Testis (tissue), 2 donors: ENCODE data around the gene SLC9A9.

Experiments used
- POLR2A ChIP-seq: fragments of 450-650 bp; IDR thresholded peaks from one replicate; pipeline ENCODE4 v1.6.1; 2017; ENCODE audit warnings: antibody characterized with exemption, mild to moderate bottlenecking, moderate library complexity
- TF ChIP-seq, protein P1 (sequence below), 3 experiments: fragments of 450-650 bp in 2 of 3; fragments of 200-600 bp in 1 of 3; sonication (generic) in 1 of 3; IDR thresholded peaks; one replicate each; pipeline ENCODE4 v1.5.1; 2016 to 2019; ENCODE audit warnings: antibody characterized with exemption in 3 of 3, mild to moderate bottlenecking in 2 of 3, moderate library complexity in 1 of 3

DNA sequence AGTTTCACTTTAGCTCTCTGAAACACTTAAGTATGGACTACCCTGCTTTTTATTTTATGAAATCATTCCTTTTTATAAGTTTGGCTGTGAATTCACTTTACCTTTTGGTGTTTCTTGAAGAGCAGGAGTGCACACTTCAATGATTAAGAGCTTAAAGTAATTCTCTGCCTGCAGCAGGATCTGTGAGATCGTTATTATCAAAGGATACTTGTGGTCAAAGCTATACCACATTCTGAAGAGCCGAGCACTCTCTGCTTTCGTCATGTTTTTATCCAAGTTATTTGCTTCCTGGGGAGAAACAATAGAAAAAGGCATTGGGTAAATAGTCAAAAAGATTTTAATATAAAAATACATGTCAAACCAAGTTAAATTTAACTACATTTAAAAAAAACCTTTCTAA is 485.0 kb downstream of the SLC9A9 start:
- no peak for TF ChIP-seq POLR2A
- TF ChIP-seq, protein P1, sequence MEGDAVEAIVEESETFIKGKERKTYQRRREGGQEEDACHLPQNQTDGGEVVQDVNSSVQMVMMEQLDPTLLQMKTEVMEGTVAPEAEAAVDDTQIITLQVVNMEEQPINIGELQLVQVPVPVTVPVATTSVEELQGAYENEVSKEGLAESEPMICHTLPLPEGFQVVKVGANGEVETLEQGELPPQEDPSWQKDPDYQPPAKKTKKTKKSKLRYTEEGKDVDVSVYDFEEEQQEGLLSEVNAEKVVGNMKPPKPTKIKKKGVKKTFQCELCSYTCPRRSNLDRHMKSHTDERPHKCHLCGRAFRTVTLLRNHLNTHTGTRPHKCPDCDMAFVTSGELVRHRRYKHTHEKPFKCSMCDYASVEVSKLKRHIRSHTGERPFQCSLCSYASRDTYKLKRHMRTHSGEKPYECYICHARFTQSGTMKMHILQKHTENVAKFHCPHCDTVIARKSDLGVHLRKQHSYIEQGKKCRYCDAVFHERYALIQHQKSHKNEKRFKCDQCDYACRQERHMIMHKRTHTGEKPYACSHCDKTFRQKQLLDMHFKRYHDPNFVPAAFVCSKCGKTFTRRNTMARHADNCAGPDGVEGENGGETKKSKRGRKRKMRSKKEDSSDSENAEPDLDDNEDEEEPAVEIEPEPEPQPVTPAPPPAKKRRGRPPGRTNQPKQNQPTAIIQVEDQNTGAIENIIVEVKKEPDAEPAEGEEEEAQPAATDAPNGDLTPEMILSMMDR (IDR thresholded peaks at IDR 0.05), result no peak
